Activated CD4-positive, alpha-beta T cell treated with anti-CD3 and anti-CD28 coated beads, Interleukin-2, amount 50 U/mL, for 24 hours (primary cell): Measurements from ENCODE around the gene MDN1.
"Not testable (repeated sequence)": the region's sequence is repeated elsewhere in the genome, so short reads cannot be mapped to it uniquely, and the experiment has no call there.

Experiments
- DNase-seq, 2 donors: peaks; one replicate each; pipeline ENCODE4 v3.0.0-alpha.2; 2020; ENCODE audit warnings: low read depth in 1 of 2, low spot score in 1 of 2

Gene MDN1

GRCh38 chr6:89769572-89769971, 50.0 kb downstream of the MDN1 start:
- DNase-seq: no peak

GRCh38 chr6:89768324-89768723, 51.3 kb downstream of the MDN1 start:
- no peak for DNase-seq

- DNase-seq: no peak
Measured at GRCh38 chr6:89763550-89763949, 56.0 kb downstream of the MDN1 start.

- DNase-seq: no peak
Measured at GRCh38 chr6:89758830-89759229, 60.8 kb downstream of the MDN1 start.

GRCh38 chr6:89750338-89750737, 69.3 kb downstream of the MDN1 start:
- no peak for DNase-seq

GRCh38 chr6:89749918-89750317, 69.7 kb downstream of the MDN1 start:
- DNase-seq: no peak

- DNase-seq: no peak
Measured at GRCh38 chr6:89745716-89746115, 73.9 kb downstream of the MDN1 start.

GRCh38 chr6:89745096-89745495, 74.5 kb downstream of the MDN1 start:
- no peak for DNase-seq

- DNase-seq: no peak
Measured at GRCh38 chr6:89736893-89737292, 82.7 kb downstream of the MDN1 start.

- DNase-seq: no peak
Measured at GRCh38 chr6:89734526-89734925, 85.1 kb downstream of the MDN1 start.

GRCh38 chr6:89731924-89732567, 87.5 kb downstream of the MDN1 start:
- DNase-seq: no peak

GRCh38 chr6:89731262-89731661, 88.3 kb downstream of the MDN1 start:
- DNase-seq: not testable (repeated sequence)

- DNase-seq: no peak
Measured at GRCh38 chr6:89729818-89730217, 89.8 kb downstream of the MDN1 start.

- no peak for DNase-seq
Measured at GRCh38 chr6:89727501-89727900, 92.1 kb downstream of the MDN1 start.

- DNase-seq: no peak
Measured at GRCh38 chr6:89724981-89725380, 94.6 kb downstream of the MDN1 start.

- no peak for DNase-seq
Measured at GRCh38 chr6:89723046-89723445, 96.5 kb downstream of the MDN1 start.

- DNase-seq: no peak
Measured at GRCh38 chr6:89716532-89716931, 103.1 kb downstream of the MDN1 start.

GRCh38 chr6:89711801-89712200, 107.8 kb downstream of the MDN1 start:
- no peak for DNase-seq

- no peak for DNase-seq
Measured at GRCh38 chr6:89708316-89708715, 111.3 kb downstream of the MDN1 start.

- DNase-seq: no peak
Measured at GRCh38 chr6:89707766-89708165, 111.8 kb downstream of the MDN1 start.

GRCh38 chr6:89706121-89706520, 113.5 kb downstream of the MDN1 start:
- no peak for DNase-seq

GRCh38 chr6:89703292-89703691, 116.3 kb downstream of the MDN1 start:
- DNase-seq: no peak

GRCh38 chr6:89702349-89702748, 117.2 kb downstream of the MDN1 start:
- no peak for DNase-seq

GRCh38 chr6:89695667-89696066, 123.9 kb downstream of the MDN1 start:
- no peak for DNase-seq
